ENCODE measurements around the gene BGN.

Gene BGN

GRCh38 chrX:153494541-153495361 is at the start of gene BGN:
Gene BGN (plus strand): TSS chrX:153494980. CDS start chrX:153504632, 9,652 bp downstream.
- Mint-ChIP-seq H3K9me3 (no peaks in the 10 kb centered on the region), H3K27ac (no peak within 1 kb of the TSS), H3K36me3 (no peaks in the 10 kb centered on the region), H3K27me3 (peaks cover 7% of the 10 kb centered on the region), H3K4me3 (no peak within 1 kb of the TSS), H3K4me1 (peaks cover 4% of the 10 kb centered on the region)
- DNase-seq (ENCODE audit: low spot score in 2 of 2) (no peak), ATAC-seq (ENCODE audit: low read depth) (no peak)

GRCh38 chrX:153445106-153445855 is 49.5 kb upstream of the BGN start:
- no peak overlapping the region for H3K4me3 Mint-ChIP-seq
- no peak for ATAC-seq (ENCODE audit: low read depth)

GRCh38 chrX:153445856-153446635 is 48.7 kb upstream of the BGN start, which contains the start of gene TREX2:
Gene TREX2 (minus strand): TSS chrX:153446056. CDS start chrX:153445430, 626 bp downstream.
- no peaks in the 10 kb centered on the region for H3K27me3 Mint-ChIP-seq
- no peaks in the 10 kb centered on the region for H3K4me1 Mint-ChIP-seq
- ATAC-seq (ENCODE audit: low read depth) (no peak), DNase-seq (ENCODE audit: low spot score in 2 of 2) (no peak)
- peaks cover 4% of the 10 kb centered on the region for H3K36me3 Mint-ChIP-seq
- H3K4me3 Mint-ChIP-seq, result no peak within 1 kb of the TSS
- H3K27ac Mint-ChIP-seq, result no peak within 1 kb of the TSS
- H3K9me3 Mint-ChIP-seq, result no peaks in the 10 kb centered on the region

More at GRCh38 chrX:153445106-153445855, 49.5 kb upstream of the BGN start:
- Mint-ChIP-seq H3K36me3 (peaks cover 2% of the 10 kb centered on the region), H3K9me3 (no peaks in the 10 kb centered on the region), H3K27ac (no peak overlapping the region), H3K27me3 (no peaks in the 10 kb centered on the region), H3K4me1 (no peaks in the 10 kb centered on the region)
- no peak for DNase-seq (ENCODE audit: low spot score in 2 of 2)

- no peak for ATAC-seq (ENCODE audit: low read depth)
- Mint-ChIP-seq H3K4me1 (no peaks in the 10 kb centered on the region), H3K27ac (no peak overlapping the region)
Observed at GRCh38 chrX:153446636-153446936, 48.2 kb upstream of the BGN start.

GRCh38 chrX:153446950-153447580 is 47.7 kb upstream of the BGN start:
- ATAC-seq (ENCODE audit: low read depth) (no peak), DNase-seq (ENCODE audit: low spot score in 2 of 2) (no peak)
- H3K27ac Mint-ChIP-seq, result no peak overlapping the region
- no peaks in the 10 kb centered on the region for H3K27me3 Mint-ChIP-seq
- no peak overlapping the region for H3K4me3 Mint-ChIP-seq
- no peaks in the 10 kb centered on the region for H3K4me1 Mint-ChIP-seq
- no peaks in the 10 kb centered on the region for H3K9me3 Mint-ChIP-seq
- peaks cover 6% of the 10 kb centered on the region for H3K36me3 Mint-ChIP-seq

More at GRCh38 chrX:153446636-153446936, 48.2 kb upstream of the BGN start:
- Mint-ChIP-seq H3K36me3 (peaks cover 6% of the 10 kb centered on the region), H3K4me3 (no peak overlapping the region), H3K9me3 (no peaks in the 10 kb centered on the region), H3K27me3 (no peaks in the 10 kb centered on the region)
- no peak for DNase-seq (ENCODE audit: low spot score in 2 of 2)

- no peak for ATAC-seq (ENCODE audit: low read depth)
- Mint-ChIP-seq H3K36me3 (peaks cover 6% of the 10 kb centered on the region), H3K27me3 (no peaks in the 10 kb centered on the region), H3K27ac (no peak overlapping the region), H3K9me3 (no peaks in the 10 kb centered on the region), H3K4me3 (no peak overlapping the region), H3K4me1 (no peaks in the 10 kb centered on the region)
- no peak for DNase-seq (ENCODE audit: low spot score in 2 of 2)
Observed at GRCh38 chrX:153447581-153447960, 47.2 kb upstream of the BGN start.

- Mint-ChIP-seq H3K27me3 (no peaks in the 10 kb centered on the region), H3K4me1 (no peaks in the 10 kb centered on the region), H3K27ac (no peak overlapping the region), H3K36me3 (peaks cover 6% of the 10 kb centered on the region), H3K4me3 (no peak overlapping the region), H3K9me3 (no peaks in the 10 kb centered on the region)
- DNase-seq (ENCODE audit: low spot score in 2 of 2) (no peak), ATAC-seq (ENCODE audit: low read depth) (no peak)
Observed at GRCh38 chrX:153448556-153449367, 46.0 kb upstream of the BGN start.

GRCh38 chrX:153449368-153450113 is 45.2 kb upstream of the BGN start:
- Mint-ChIP-seq H3K36me3 (peaks cover 6% of the 10 kb centered on the region), H3K27me3 (no peaks in the 10 kb centered on the region), H3K4me3 (no peak overlapping the region), H3K27ac (no peak overlapping the region), H3K9me3 (no peaks in the 10 kb centered on the region), H3K4me1 (no peaks in the 10 kb centered on the region)
- ATAC-seq (ENCODE audit: low read depth) (no peak), DNase-seq (ENCODE audit: low spot score in 2 of 2) (no peak)

- Mint-ChIP-seq H3K4me3 (no peak overlapping the region), H3K36me3 (peaks cover 6% of the 10 kb centered on the region), H3K9me3 (no peaks in the 10 kb centered on the region), H3K4me1 (no peaks in the 10 kb centered on the region), H3K27ac (no peak overlapping the region), H3K27me3 (no peaks in the 10 kb centered on the region)
- no peak for ATAC-seq (ENCODE audit: low read depth)
- DNase-seq (ENCODE audit: low spot score in 2 of 2), result no peak
Observed at GRCh38 chrX:153450114-153450948, 44.4 kb upstream of the BGN start.

- ATAC-seq (ENCODE audit: low read depth) (no peak), DNase-seq (ENCODE audit: low spot score in 2 of 2) (no peak)
- no peak overlapping the region for H3K4me3 Mint-ChIP-seq
- no peaks in the 10 kb centered on the region for H3K9me3 Mint-ChIP-seq
- peaks cover 6% of the 10 kb centered on the region for H3K36me3 Mint-ChIP-seq
- H3K27me3 Mint-ChIP-seq, result no peaks in the 10 kb centered on the region
- H3K4me1 Mint-ChIP-seq, result no peaks in the 10 kb centered on the region
- no peak overlapping the region for H3K27ac Mint-ChIP-seq
Observed at GRCh38 chrX:153450949-153451277, 43.9 kb upstream of the BGN start.

- no peak for DNase-seq (ENCODE audit: low spot score in 2 of 2)
- Mint-ChIP-seq H3K9me3 (no peaks in the 10 kb centered on the region), H3K4me1 (no peaks in the 10 kb centered on the region), H3K27ac (no peak overlapping the region), H3K4me3 (no peak overlapping the region), H3K27me3 (no peaks in the 10 kb centered on the region), H3K36me3 (peaks cover 11% of the 10 kb centered on the region)
- ATAC-seq (ENCODE audit: low read depth), result no peak
Observed at GRCh38 chrX:153454901-153455550, 39.8 kb upstream of the BGN start.

- H3K9me3 Mint-ChIP-seq, result no peaks in the 10 kb centered on the region
- H3K27me3 Mint-ChIP-seq, result no peaks in the 10 kb centered on the region
- no peak overlapping the region for H3K27ac Mint-ChIP-seq
- no peaks in the 10 kb centered on the region for H3K4me1 Mint-ChIP-seq
- no peak overlapping the region for H3K4me3 Mint-ChIP-seq
- ATAC-seq (ENCODE audit: low read depth) (no peak), DNase-seq (ENCODE audit: low spot score in 2 of 2) (no peak)
- H3K36me3 Mint-ChIP-seq, result peaks cover 9% of the 10 kb centered on the region
Observed at GRCh38 chrX:153455571-153455970, 39.2 kb upstream of the BGN start.
